Heart left ventricle (tissue), 16 donors: ENCODE data around the gene VSIG8. TPM values are rescaled to one million over a fixed set of nuclear protein-coding genes. Genes with fewer than 3 reads are reported as not detected.
A peak's percentile ranks its signal among the peaks of the same experiment; 100 is the strongest.

Experiments used
- ATAC-seq, 4 donors: fragments of 200-7000 bp; cut with Tn5 transposase; one replicate each; pipeline ENCODE4 v1.9.1; 2020 to 2022; ENCODE audit warnings: moderate library complexity in 4 of 4, mild to moderate bottlenecking in 3 of 4, moderate number of reproducible peaks in 1 of 4
- DNase-seq, 5 donors: peaks; one replicate each; pipeline ENCODE4 v3.0.0-alpha.2; 2020
- H3K27ac ChIP-seq, 12 donors: fragments of 200-600 bp; sonication (generic) in 4 of 12; one replicate each; pipeline versions ENCODE4 v1.5.0 to v1.8.0; 2016 to 2022; ENCODE audit warnings: mild to moderate bottlenecking in 2 of 12
- H3K27me3 ChIP-seq, 9 donors: fragments of 200-600 bp; sonication (generic) in 2 of 9; one replicate each; pipeline versions ENCODE4 v1.5.1 to v1.8.0; 2016 to 2022; ENCODE audit warnings: mild to moderate bottlenecking in 3 of 9
- H3K36me3 ChIP-seq, 9 donors: fragments of 200-600 bp; sonication (generic) in 2 of 9; one replicate each; pipeline versions ENCODE4 v1.5.0 to v1.8.0; 2018 to 2022; ENCODE audit warnings: mild to moderate bottlenecking in 2 of 9
- H3K4me1 ChIP-seq, 12 donors: fragments of 200-600 bp; sonication (generic) in 4 of 12; one replicate each; pipeline versions ENCODE4 v1.5.0 to v1.8.0; 2016 to 2022; ENCODE audit warnings: mild to moderate bottlenecking in 3 of 12
- H3K4me3 ChIP-seq, 12 donors: fragments of 200-600 bp; sonication (generic) in 4 of 12; one replicate each; pipeline versions ENCODE4 v1.5.0 to v1.8.0; 2017 to 2022; ENCODE audit warnings: mild to moderate bottlenecking in 9 of 12, moderate library complexity in 4 of 12
- H3K9me3 ChIP-seq, 12 donors: fragments of 200-600 bp; sonication (generic) in 4 of 12; one replicate each; pipeline versions ENCODE4 v1.5.0 to v1.8.0; 2016 to 2022; ENCODE audit warnings: mild to moderate bottlenecking in 1 of 12
- POLR2A ChIP-seq, 2 donors: fragments of 450-650 bp; IDR thresholded peaks; one replicate each; pipeline ENCODE4 v1.6.1; 2017; ENCODE audit warnings: antibody characterized with exemption in 2 of 2, mild to moderate bottlenecking in 2 of 2, moderate library complexity in 2 of 2
- WGBS, 4 donors: extraction: QIAGEN DNeasy Blood & Tissue Kit in 2 of 4; methylation state at CpG; one replicate each; pipeline versions ENCODE4 v1.1.5 to v1.1.7; 2013 to 2018; 5-methylcytosine and 5-hydroxymethylcytosine counted together
- intact Hi-C, 10 donors: fragments of 100-400 bp; cut with DNase I; formaldehyde crosslinking; loops; one replicate each; pipeline versions ENCODE4 v1.11.1 to v1.14.2; 2022
- polyA plus RNA-seq, 2 donors: library from polyadenylated mRNA; stranded (reverse); fragments of 200-250 nt; gene quantifications; one replicate each; pipeline ENCODE4 v1.2.3, GENCODE V29; 2013
- total RNA-seq, 9 donors: library from RNA; depleted of rRNA in 2 of 9; stranded (reverse); fragments of >200 nt in 2 of 9; fragmentation: NEBNext Ultra II Directional in 3 of 9; extraction: Animal tissue kit (Norgen Biotek cat#: 25700) in 3 of 9; gene quantifications; one replicate each; pipeline versions ENCODE4 v1.1.0 to v1.2.4, GENCODE V29; 2016 to 2023
- TF ChIP-seq, protein P1 (sequence below), 12 donors: fragments of 200-600 bp; sonication (generic) in 4 of 12; IDR thresholded peaks; one replicate each; pipeline versions ENCODE4 v1.5.0 to v1.8.0; 2018 to 2022; ENCODE audit warnings: antibody characterized with exemption in 12 of 12, mild to moderate bottlenecking in 5 of 12
- donor health status: ischemic (EF 13 %, LVEDD 7.1; RV severe dilation, severe dysfunction).
- donor health status: healthy with polysubstance abuse.
- donor health status: DM: no; HTN: yes; CAD: no.
- donor health status: DM: no; HTN: no; CAD: no.
- donor health status: ischemic (EF 25% LVEDD 6.9; RV normal size, moderate dysfunction).
- donor health status: ischemic (EF 25% LVEDD 5.7; RV mildly dilated, moderate dysfunction).
- donor health status: healthy.
- donor health status: DM: yes; HTN: yes; CAD: no.
- donor health status: ischemic (EF 35%, LVEDD 5.7; RV mildly dilated, moderate dysfunction).
- donor health status: nonischemic (EF 11% LVEDD 7.7; RV severe dilation, severe dysfunction).
- donor health status: DM: yes; HTN: yes; CAD: no.
- donor health status: PGD.
- donor health status: ischemic (EF 29% LVEDD 5.4; RV normal size, mild dysfunction).
- donor health status: nonischemic (EF 23%, LVEDD 6.1; RV moderate dilation, normal function).

Gene VSIG8
- total and polyA plus RNA-seq, 11 donors, result 0.27 TPM; not detected in 10

- intact Hi-C loops, result no loop called here
- TF ChIP-seq, protein P1, sequence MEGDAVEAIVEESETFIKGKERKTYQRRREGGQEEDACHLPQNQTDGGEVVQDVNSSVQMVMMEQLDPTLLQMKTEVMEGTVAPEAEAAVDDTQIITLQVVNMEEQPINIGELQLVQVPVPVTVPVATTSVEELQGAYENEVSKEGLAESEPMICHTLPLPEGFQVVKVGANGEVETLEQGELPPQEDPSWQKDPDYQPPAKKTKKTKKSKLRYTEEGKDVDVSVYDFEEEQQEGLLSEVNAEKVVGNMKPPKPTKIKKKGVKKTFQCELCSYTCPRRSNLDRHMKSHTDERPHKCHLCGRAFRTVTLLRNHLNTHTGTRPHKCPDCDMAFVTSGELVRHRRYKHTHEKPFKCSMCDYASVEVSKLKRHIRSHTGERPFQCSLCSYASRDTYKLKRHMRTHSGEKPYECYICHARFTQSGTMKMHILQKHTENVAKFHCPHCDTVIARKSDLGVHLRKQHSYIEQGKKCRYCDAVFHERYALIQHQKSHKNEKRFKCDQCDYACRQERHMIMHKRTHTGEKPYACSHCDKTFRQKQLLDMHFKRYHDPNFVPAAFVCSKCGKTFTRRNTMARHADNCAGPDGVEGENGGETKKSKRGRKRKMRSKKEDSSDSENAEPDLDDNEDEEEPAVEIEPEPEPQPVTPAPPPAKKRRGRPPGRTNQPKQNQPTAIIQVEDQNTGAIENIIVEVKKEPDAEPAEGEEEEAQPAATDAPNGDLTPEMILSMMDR (IDR thresholded peaks at IDR 0.05), result no peak
- TF ChIP-seq POLR2A (IDR thresholded peaks at IDR 0.05), result no peak
- no peak for DNase-seq
- no peaks in the 10 kb centered on the region for H3K36me3 ChIP-seq
- no peak for ATAC-seq
- H3K9me3 ChIP-seq, result no peaks in the 10 kb centered on the region
- peak overlapping the region in 4 of 12 donors; percentile 4 to 58 (median 8) for H3K4me3 ChIP-seq
- H3K4me1 ChIP-seq, result peaks cover 0 to 74% (median 0%) of the 10 kb centered on the region in 12 donors
- H3K27me3 ChIP-seq, result peaks cover 0 to 10% (median 0%) of the 10 kb centered on the region in 9 donors
- peak overlapping the region in 2 of 12 donors; percentile 13 to 91 for H3K27ac ChIP-seq
- WGBS, 4 donors, result 83 to 89% (median 87%) methylated on average over 6 of the region's 6 CpGs
Observed at GRCh38 chr1:159827102-159827490, 35.4 kb downstream of the VSIG8 start.

DNA sequence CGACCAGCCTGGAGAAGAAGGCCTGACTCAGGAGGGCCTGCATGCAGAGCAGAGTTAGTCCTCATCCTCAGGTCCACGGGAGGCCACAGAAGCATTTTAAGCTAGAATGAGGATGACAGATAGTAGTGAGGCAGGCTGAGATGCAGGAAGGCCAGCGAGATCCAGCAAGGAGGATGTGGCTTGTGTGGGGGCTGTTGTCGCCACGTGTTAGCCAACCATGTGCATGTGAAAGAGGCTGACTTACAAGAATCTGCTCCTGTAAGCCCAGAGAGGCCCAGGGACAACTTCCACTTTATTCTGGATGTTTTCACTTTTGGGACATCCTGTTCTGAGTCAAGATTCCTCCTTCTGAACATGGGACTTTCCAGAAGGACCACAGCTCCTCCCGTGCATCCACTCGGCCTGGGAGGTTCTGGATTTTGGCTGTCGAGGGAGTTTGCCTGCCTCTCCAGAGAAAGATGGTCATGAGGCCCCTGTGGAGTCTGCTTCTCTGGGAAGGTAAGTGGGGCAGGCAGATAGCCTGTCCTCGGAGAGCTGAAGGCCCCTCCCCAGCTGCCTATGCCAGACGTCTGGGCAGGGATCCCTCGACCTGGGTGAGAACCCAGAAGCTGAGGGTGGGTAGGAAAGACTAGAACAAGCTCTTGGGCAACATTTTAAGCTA lies 35.9 kb downstream of the VSIG8 start, which contains the start of gene SLAMF8:
Gene SLAMF8, plus strand, starts transcription at position 433 of the 661 bp plus-strand sequence. Its CDS starts 26 bp downstream, at position 459.
- Histone ChIP-seq H3K4me1 (peaks cover 0 to 74% (median 0%) of the 10 kb centered on the region in 12 donors), H3K36me3 (no peaks in the 10 kb centered on the region), H3K27ac (peak within 1 kb of the TSS in 2 of 12 donors; percentile 13 to 91), H3K4me3 (peak within 1 kb of the TSS in 4 of 12 donors; percentile 4 to 58 (median 8)), H3K27me3 (peaks cover 0 to 13% (median 0%) of the 10 kb centered on the region in 9 donors), H3K9me3 (no peaks in the 10 kb centered on the region)
- WGBS, 4 donors, result 60 to 73% (median 67%) methylated on average over 11 of the region's 11 CpGs
- intact Hi-C loops, result no loop called here
- DNase-seq, result peak in 3 of 5 donors; percentile 40 to 48 (median 45)
- TF ChIP-seq, protein P1 (IDR thresholded peaks at IDR 0.05), result no peak
- TF ChIP-seq POLR2A (IDR thresholded peaks at IDR 0.05), result no peak
- peak; percentile 11 to 71 (median 44) for ATAC-seq

GRCh38 chr1:159825564-159825963 lies 36.9 kb downstream of the VSIG8 start:
- no peaks in the 10 kb centered on the region for H3K36me3 ChIP-seq
- H3K9me3 ChIP-seq, result no peaks in the 10 kb centered on the region
- H3K27ac ChIP-seq, result peak overlapping the region in 1 of 12 donors; percentile 91
- DNase-seq, result no peak
- peaks cover 0 to 80% (median 0%) of the 10 kb centered on the region in 12 donors for H3K4me1 ChIP-seq
- WGBS, 4 donors, result 60 to 67% (median 62%) methylated on average over 3 of the region's 3 CpGs
- no peak for ATAC-seq
- H3K4me3 ChIP-seq, result peak overlapping the region in 1 of 12 donors; percentile 58
- TF ChIP-seq POLR2A (IDR thresholded peaks at IDR 0.05), result no peak
- TF ChIP-seq, protein P1 (IDR thresholded peaks at IDR 0.05), result no peak
- peaks cover 0 to 21% (median 0%) of the 10 kb centered on the region in 9 donors for H3K27me3 ChIP-seq
- intact Hi-C loops, result no loop called here

GRCh38 chr1:159823406-159823805 lies 39.1 kb downstream of the VSIG8 start:
- no peak for ATAC-seq
- Histone ChIP-seq H3K27me3 (peaks cover 0 to 21% (median 0%) of the 10 kb centered on the region in 9 donors), H3K4me1 (peaks cover 0 to 59% (median 0%) of the 10 kb centered on the region in 12 donors), H3K27ac (no peak overlapping the region), H3K9me3 (no peaks in the 10 kb centered on the region), H3K36me3 (no peaks in the 10 kb centered on the region), H3K4me3 (no peak overlapping the region)
- no peak for DNase-seq
- TF ChIP-seq, protein P1 (IDR thresholded peaks at IDR 0.05), result no peak
- no peak for TF ChIP-seq POLR2A (IDR thresholded peaks at IDR 0.05)
- intact Hi-C loops, result no loop called here
- 14 to 41% (median 23%) methylated on average over 7 of the region's 7 CpGs for WGBS, 4 donors
